ENCODE data around the gene FAM78B. TPM values are rescaled to one million over a fixed set of nuclear protein-coding genes. Genes with fewer than 3 reads are reported as not detected.

Gene FAM78B
- total and polyA plus RNA-seq, 11 donors: 1.2 to 9.4 (median 2.7) TPM

DNA sequence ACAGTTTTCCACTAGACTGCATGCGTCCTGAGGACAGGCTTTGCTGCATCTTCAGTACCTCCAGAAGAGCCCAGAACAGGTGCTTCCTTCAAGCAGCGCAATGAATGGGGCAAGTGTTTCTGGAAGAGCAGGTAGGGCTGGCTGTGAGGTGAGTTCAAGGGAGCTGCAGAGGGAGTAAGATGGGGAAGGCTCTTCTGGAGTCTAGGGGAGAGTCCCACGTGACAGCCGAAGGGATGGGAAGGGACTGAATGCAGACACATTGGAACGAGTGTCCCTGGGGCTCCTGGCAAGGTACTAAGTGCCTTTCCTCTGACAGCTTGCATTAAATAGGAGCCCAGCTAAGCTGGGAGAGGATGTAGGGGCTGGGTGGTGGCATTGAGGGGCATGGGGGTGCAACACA lies 84.2 kb downstream of the FAM78B start:
- Histone ChIP-seq H3K27me3 (no peaks in the 10 kb centered on the region), H3K36me3 (no peaks in the 10 kb centered on the region), H3K4me1 (peaks cover 0 to 21% (median 9%) of the 10 kb centered on the region in 12 donors), H3K27ac (no peak overlapping the region), H3K9me3 (no peaks in the 10 kb centered on the region), H3K4me3 (no peak overlapping the region)
- intact Hi-C loops (cut with DNase I): no loop called here
- WGBS, 4 donors: 87 to 93% (median 89%) methylated on average over 5 of the region's 5 CpGs
- DNase-seq (no peak), ATAC-seq (no peak)
- TF ChIP-seq CTCF (IDR thresholded peaks at IDR 0.05) (no peak), POLR2A (IDR thresholded peaks at IDR 0.05) (no peak)

DNA sequence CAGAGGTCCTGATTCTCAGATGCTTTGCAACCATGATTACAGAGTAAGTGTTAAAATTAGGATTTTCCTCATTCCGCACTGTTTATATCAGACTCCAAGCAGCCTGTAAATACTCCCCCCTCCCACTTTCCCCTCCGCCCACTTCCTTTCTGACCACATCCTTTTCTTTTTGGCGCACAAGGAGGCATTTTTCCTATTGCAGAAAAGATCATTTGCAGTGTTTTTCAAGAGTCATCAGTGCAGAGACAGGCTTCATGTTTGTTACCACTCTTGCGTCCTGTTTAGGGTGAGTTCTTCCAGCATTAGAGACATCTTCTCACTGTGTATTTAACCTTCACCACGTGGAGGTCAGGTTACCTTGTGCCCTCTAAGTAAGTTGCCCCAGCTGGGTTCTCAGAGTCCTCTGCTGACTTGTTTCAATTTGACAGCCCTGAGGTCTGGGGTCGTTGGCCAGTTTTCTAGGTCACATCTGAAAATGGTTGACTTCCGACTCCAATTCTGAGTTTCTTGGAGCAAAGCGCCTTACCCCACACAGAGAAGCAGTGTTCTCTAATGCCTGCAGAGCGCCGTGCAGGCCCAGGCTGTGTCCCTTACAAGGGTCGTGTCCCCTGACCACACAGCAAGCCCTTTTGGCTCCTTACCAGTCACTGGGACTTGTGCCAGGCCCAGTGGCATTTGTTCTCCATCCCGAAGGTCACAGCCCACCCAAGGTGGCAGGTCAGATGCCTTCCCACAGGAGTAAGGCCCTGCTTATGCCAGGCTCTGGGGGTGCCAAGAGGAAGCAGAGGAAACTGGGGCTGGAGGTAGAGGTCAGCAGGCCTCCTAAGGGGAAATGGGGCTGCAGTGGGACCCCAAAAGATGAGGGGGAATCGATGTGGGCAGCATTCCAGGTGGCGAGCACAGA lies 85.6 kb downstream of the FAM78B start:
- ATAC-seq (peak; percentile 38 to 75 (median 52)), DNase-seq (peak in 1 of 5 donors; percentile 44)
- intact Hi-C loops (cut with DNase I): no loop called here
- Histone ChIP-seq H3K27ac (peak overlapping the region in 6 of 12 donors; percentile 8 to 81 (median 63)), H3K4me3 (peak overlapping the region in 5 of 12 donors; percentile 5 to 36 (median 22)), H3K4me1 (peaks cover 0 to 21% (median 9%) of the 10 kb centered on the region in 12 donors), H3K36me3 (no peaks in the 10 kb centered on the region), H3K27me3 (no peaks in the 10 kb centered on the region), H3K9me3 (no peaks in the 10 kb centered on the region)
- 57 to 63% (median 58%) methylated on average over 14 of the region's 14 CpGs for WGBS, 4 donors
- no peak for TF ChIP-seq CTCF (IDR thresholded peaks at IDR 0.05)
- no peak for TF ChIP-seq POLR2A (IDR thresholded peaks at IDR 0.05)

DNA sequence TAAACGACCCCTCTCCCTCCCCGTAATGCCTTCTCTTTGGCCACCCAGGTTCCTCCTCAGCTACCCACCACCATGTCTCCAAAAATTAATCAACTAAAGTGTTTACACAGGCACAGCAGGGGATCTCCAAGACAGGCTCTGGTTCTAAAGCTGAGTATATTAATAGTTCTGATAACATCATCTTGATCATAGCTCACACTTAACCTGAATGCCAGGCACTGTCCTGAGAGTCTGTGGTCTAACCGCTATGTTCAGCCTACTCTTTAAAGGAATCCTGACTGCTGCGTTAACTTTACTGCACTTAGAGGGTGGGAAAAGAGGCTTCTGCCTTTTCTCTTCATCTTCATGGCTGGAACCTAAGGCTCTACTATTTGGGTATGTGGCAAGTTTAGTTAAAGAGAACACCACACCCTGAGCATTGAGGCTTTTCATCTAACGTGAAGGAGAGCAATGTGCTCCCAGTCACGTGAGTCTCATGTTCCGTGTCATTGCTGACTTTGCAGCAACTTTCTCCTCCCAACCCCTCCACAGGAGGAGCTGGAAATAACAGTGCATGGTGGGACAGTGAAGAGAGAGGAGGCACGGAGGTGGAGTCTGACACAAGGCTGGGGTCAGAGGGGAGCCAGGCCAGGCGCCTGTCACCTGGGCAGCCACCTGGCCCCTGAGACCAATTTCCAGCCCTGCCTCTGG lies 86.4 kb downstream of the FAM78B start:
- DNase-seq (no peak), ATAC-seq (peak; percentile 20 to 63 (median 54))
- peak overlapping the region in 5 of 12 donors; percentile 5 to 36 (median 22) for H3K4me3 ChIP-seq
- H3K27ac ChIP-seq: peak overlapping the region in 5 of 12 donors; percentile 24 to 81 (median 71)
- intact Hi-C loops (cut with DNase I): no loop called here
- no peaks in the 10 kb centered on the region for H3K36me3 ChIP-seq
- no peaks in the 10 kb centered on the region for H3K9me3 ChIP-seq
- peaks cover 0 to 21% (median 9%) of the 10 kb centered on the region in 12 donors for H3K4me1 ChIP-seq
- H3K27me3 ChIP-seq: no peaks in the 10 kb centered on the region
- 55 to 68% (median 59%) methylated on average over 9 of the region's 9 CpGs for WGBS, 4 donors
- TF ChIP-seq CTCF (IDR thresholded peaks at IDR 0.05) (no peak), POLR2A (IDR thresholded peaks at IDR 0.05) (no peak)

DNA sequence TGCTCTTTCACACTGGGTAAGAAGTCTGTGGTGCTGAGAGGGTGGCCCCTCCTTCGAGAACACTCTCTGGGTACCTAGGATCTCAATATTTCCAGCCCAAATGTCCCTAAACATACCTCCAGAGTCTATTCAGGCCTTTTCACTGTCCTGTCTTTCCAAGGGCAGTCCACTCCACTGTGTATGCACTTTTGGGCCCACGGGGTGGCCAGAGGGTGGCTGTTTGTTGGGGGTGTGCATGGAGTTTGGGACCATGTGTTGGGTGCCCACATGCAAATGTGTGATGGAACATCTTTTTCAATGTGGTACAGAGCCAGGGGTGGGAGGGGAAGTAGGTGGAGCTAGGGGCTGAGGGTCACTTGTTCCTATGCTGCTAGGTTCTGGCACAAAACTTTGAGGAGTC lies 87.5 kb downstream of the FAM78B start:
- DNase-seq (no peak), ATAC-seq (no peak)
- H3K36me3 ChIP-seq: no peaks in the 10 kb centered on the region
- H3K9me3 ChIP-seq: no peaks in the 10 kb centered on the region
- no peak overlapping the region for H3K27ac ChIP-seq
- peaks cover 0 to 21% (median 9%) of the 10 kb centered on the region in 12 donors for H3K4me1 ChIP-seq
- intact Hi-C loops (cut with DNase I): no loop called here
- WGBS, 4 donors: 78 to 82% (median 81%) methylated on average over 2 of the region's 2 CpGs
- no peak overlapping the region for H3K4me3 ChIP-seq
- no peaks in the 10 kb centered on the region for H3K27me3 ChIP-seq
- TF ChIP-seq CTCF (IDR thresholded peaks at IDR 0.05): no peak
- no peak for TF ChIP-seq POLR2A (IDR thresholded peaks at IDR 0.05)

Data from heart left ventricle (tissue), 16 donors.